RWPE2 (cell line): ENCODE measurements around the gene MBOAT1.

ENCODE experiments used
- ATAC-seq: fragments of 200-7000 bp; cut with Tn5 transposase; 3 replicates; pipeline ENCODE4 v1.9.1; 2021; ENCODE audit warnings: low read depth
- DNase-seq: peaks from one replicate; pipeline ENCODE4 v3.0.0-alpha.2; 2020; ENCODE audit warnings: low spot score
- H3K27ac ChIP-seq: fragments of 450-650 bp; 2 replicates; pipeline ENCODE4 v1.5.1; 2017; ENCODE audit warnings: mild to moderate bottlenecking; ENCODE audit not compliant: poor library complexity, severe bottlenecking
- H3K27me3 ChIP-seq: fragments of 250-450 bp; sonication (Bioruptor Pico); 2 replicates; pipeline ENCODE4 v1.5.1; 2021; ENCODE audit warnings: mild to moderate bottlenecking, moderate library complexity; ENCODE audit not compliant: insufficient read depth, poor library complexity, severe bottlenecking
- H3K36me3 ChIP-seq: fragments of 250-450 bp; sonication (Bioruptor Pico); 2 replicates; pipeline ENCODE4 v1.5.1; 2020; ENCODE audit warnings: low read depth, mild to moderate bottlenecking, moderate library complexity
- H3K4me1 ChIP-seq: fragments of 250-450 bp; sonication (Bioruptor Pico); 2 replicates; pipeline ENCODE4 v1.5.1; 2021; ENCODE audit warnings: mild to moderate bottlenecking, moderate library complexity; ENCODE audit not compliant: insufficient read depth, poor library complexity, severe bottlenecking
- H3K4me3 ChIP-seq: fragments of 250-450 bp; sonication (Bioruptor Pico); 2 replicates; pipeline ENCODE4 v1.5.1; 2021; ENCODE audit warnings: mild to moderate bottlenecking, moderate library complexity; ENCODE audit not compliant: severe bottlenecking
- H3K9me3 ChIP-seq: fragments of 250-450 bp; sonication (Bioruptor Pico); 2 replicates; pipeline ENCODE4 v1.5.1; 2021; ENCODE audit warnings: mild to moderate bottlenecking, moderate library complexity; ENCODE audit not compliant: severe bottlenecking
- CTCF ChIP-seq: fragments of 450-650 bp; IDR thresholded peaks from one replicate; pipeline ENCODE4 v1.5.1; 2017; ENCODE audit warnings: mild to moderate bottlenecking, moderate library complexity; ENCODE audit not compliant: poor library complexity, severe bottlenecking

Gene MBOAT1

GRCh38 chr6:20112241-20112640 is 100.0 kb downstream of the MBOAT1 start:
- TF ChIP-seq CTCF, result no peak
- H3K27ac ChIP-seq, result no peak overlapping the region
- ATAC-seq (no peak), DNase-seq (no peak)
- no peaks in the 10 kb centered on the region for H3K27me3 ChIP-seq
- no peak overlapping the region for H3K4me3 ChIP-seq
- no peaks in the 10 kb centered on the region for H3K4me1 ChIP-seq
- H3K36me3 ChIP-seq, result no peaks in the 10 kb centered on the region
- H3K9me3 ChIP-seq, result no peaks in the 10 kb centered on the region

DNA sequence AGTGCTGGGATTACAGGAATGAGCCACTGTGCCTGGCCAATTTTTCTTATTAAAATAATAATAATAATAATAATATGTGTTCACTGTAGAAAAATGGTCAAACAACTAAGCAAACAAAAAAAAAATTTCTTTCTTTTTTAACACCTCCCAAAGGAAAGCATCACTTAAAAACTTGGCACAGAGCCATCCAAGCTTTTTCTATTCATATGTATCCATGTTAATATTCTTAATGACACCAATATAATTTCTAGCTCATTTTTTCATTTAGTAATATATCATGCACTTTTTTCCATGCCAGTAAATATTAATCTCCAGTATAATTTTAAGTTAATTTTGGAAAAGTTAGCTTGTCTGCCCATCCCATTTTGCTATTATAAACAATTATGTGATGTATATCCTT is 101.8 kb downstream of the MBOAT1 start:
- Histone ChIP-seq H3K27ac (no peak overlapping the region), H3K4me3 (no peak overlapping the region), H3K9me3 (no peaks in the 10 kb centered on the region), H3K36me3 (no peaks in the 10 kb centered on the region), H3K4me1 (no peaks in the 10 kb centered on the region), H3K27me3 (no peaks in the 10 kb centered on the region)
- no peak for ATAC-seq
- no peak for TF ChIP-seq CTCF
- no peak for DNase-seq

DNA sequence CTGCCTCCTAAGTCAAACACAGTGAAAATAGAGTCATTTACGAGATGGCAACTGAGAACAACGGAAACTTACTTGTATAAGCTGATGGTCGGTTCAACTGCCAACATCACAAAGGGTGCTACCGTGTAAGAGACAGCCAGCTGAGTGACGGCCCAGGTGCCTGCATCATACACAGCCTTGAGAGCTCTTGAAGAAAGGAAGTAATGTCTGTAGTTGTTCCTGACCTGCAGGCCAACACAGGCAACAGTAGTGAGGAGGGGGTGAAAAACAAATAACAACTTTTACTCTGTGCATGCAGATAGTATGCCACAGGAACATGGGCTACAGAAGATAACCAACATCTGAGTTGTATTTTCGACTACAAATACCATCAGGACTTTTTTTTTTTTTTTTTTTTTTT is 102.7 kb downstream of the MBOAT1 start:
- no peak for DNase-seq
- no peaks in the 10 kb centered on the region for H3K4me1 ChIP-seq
- H3K9me3 ChIP-seq, result no peaks in the 10 kb centered on the region
- H3K36me3 ChIP-seq, result no peaks in the 10 kb centered on the region
- ATAC-seq, result no peak
- H3K27me3 ChIP-seq, result no peaks in the 10 kb centered on the region
- no peak for TF ChIP-seq CTCF
- no peak overlapping the region for H3K4me3 ChIP-seq
- H3K27ac ChIP-seq, result no peak overlapping the region

DNA sequence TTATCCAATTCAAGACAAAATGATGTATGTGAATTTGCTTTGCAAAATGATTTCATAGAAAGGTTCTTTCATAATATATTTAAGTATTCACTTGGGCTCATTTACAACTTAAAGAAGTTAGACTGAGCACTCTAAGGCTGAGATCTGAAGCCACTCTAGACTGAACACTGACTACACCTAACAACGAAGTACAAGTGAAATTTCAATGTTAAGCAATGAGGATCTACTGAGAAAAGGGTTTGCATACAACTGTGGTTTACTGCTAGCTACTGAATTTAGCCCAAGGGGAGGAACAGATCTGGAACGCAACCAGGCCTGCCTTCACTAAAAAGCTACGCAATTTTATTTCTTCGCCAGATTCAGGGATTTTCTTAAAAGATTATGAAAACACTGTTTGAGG is 106.4 kb downstream of the MBOAT1 start:
- H3K4me1 ChIP-seq, result no peaks in the 10 kb centered on the region
- no peaks in the 10 kb centered on the region for H3K36me3 ChIP-seq
- H3K4me3 ChIP-seq, result no peak overlapping the region
- DNase-seq (no peak), ATAC-seq (no peak)
- H3K9me3 ChIP-seq, result no peaks in the 10 kb centered on the region
- H3K27ac ChIP-seq, result no peak overlapping the region
- no peak for TF ChIP-seq CTCF
- H3K27me3 ChIP-seq, result no peaks in the 10 kb centered on the region

DNA sequence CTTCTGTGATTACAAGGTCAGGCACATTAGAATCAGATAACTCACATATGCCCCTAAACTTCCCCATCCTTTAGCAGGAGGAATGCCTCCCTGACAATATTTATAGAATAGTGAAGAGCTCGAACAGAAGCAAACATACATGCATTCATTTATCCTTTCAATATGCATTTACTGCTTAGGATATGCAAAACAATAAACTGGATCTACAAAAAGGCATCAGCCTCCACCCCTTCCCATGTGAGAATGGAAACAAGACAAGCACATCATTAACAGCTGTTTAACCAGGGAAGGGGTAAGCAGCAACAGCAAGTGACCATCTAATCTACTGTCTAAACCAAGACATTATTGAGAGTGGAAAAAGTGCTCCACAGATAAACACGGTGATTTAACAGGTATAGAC is 107.6 kb downstream of the MBOAT1 start:
- Histone ChIP-seq H3K9me3 (no peaks in the 10 kb centered on the region), H3K27ac (no peak overlapping the region), H3K4me3 (no peak overlapping the region), H3K36me3 (no peaks in the 10 kb centered on the region), H3K27me3 (no peaks in the 10 kb centered on the region), H3K4me1 (no peaks in the 10 kb centered on the region)
- ATAC-seq (no peak), DNase-seq (no peak)
- no peak for TF ChIP-seq CTCF
